Measurements from ENCODE around the gene ZNF304. TPM values are rescaled to one million over a fixed set of nuclear protein-coding genes. Genes with fewer than 3 reads are reported as not detected.

Gene ZNF304
- total and polyA plus RNA-seq, 9 of the 15 experiments (the other 6 are each of a cell fraction or from before 2014, with no cell fraction given) = 0.82 to 5.5 (median 3.6) TPM

- TF ChIP-seq HMGXB4 (CRISPR knock-in tag; IDR thresholded peaks at IDR 0.05) (no peak), MCM2 (IDR thresholded peaks at IDR 0.05; ENCODE audit: low read depth) (no peak), SIN3A (IDR thresholded peaks at IDR 0.05; ENCODE audit: borderline replicate concordance in 2 of 2, control insufficient read depth in 1 of 2, low read depth in 2 of 2, low read length in 2 of 2) (no peak), ZNF23 (CRISPR knock-in tag; IDR thresholded peaks at IDR 0.05) (no peak), PBX2 (CRISPR knock-in tag; IDR thresholded peaks at IDR 0.05; ENCODE audit: low read depth) (no peak), PBX2 (tag; conservative IDR thresholded peaks at IDR 0.05; ENCODE audit: low read depth) (no peak), HLTF (IDR thresholded peaks at IDR 0.05) (no peak), SRF (CRISPR knock-in tag; IDR thresholded peaks at IDR 0.05) (peak; percentile 95 to 100), HES1 (IDR thresholded peaks at IDR 0.05; ENCODE audit: low read depth) (no peak), RNF219 (CRISPR knock-in tag; IDR thresholded peaks at IDR 0.05) (no peak), ZFP36 (IDR thresholded peaks at IDR 0.05; ENCODE audit: low read depth, low read length, partially characterized antibody) (peak; percentile 24), NBN (IDR thresholded peaks at IDR 0.05; ENCODE audit: low read depth) (0 out of 2 replicates have a peak, but pooled peaks have one; percentile 6), ZC3H11A (IDR thresholded peaks at IDR 0.05; ENCODE audit: low read depth, low read length) (no peak), SNAPC5 (CRISPR knock-in tag; IDR thresholded peaks at IDR 0.05) (no peak), ZNF184 (CRISPR knock-in tag; IDR thresholded peaks at IDR 0.05) (no peak), FOSL1 (tag; conservative IDR thresholded peaks at IDR 0.05) (no peak), XRCC4 (IDR thresholded peaks at IDR 0.05; ENCODE audit: extremely low read depth, insufficient read depth, insufficient read length) (no peak), COPS2 (conservative IDR thresholded peaks at IDR 0.05) (no peak), ZFP91 (CRISPR knock-in tag; IDR thresholded peaks at IDR 0.05) (peak; percentile 87), PHB (CRISPR knock-in tag; IDR thresholded peaks at IDR 0.05) (no peak)
Measured at GRCh38 chr19:57389194-57389729, 38.2 kb downstream of the ZNF304 start (continued).
